GM19351 (cell line): ENCODE results near the gene SLC27A1.

ENCODE experiments used
- ATAC-seq: cut with Tn5 transposase; IDR thresholded peaks from one replicate; pipeline ENCODE4 v1.9.1; 2021; ENCODE audit warnings: mild to moderate bottlenecking, moderate library complexity; ENCODE audit not compliant: unreplicated experiment

SLC27A1 gene

GRCh38 chr19:17470068-17470841, at the start of gene SLC27A1:
Gene SLC27A1 (plus strand): TSS chr19:17470524. CDS start chr19:17470541, 17 bp downstream.
- ATAC-seq: peak; percentile 73

GRCh38 chr19:17421942-17422341, 48.4 kb upstream of the SLC27A1 start:
- no peak for ATAC-seq

GRCh38 chr19:17423429-17424208, 46.7 kb upstream of the SLC27A1 start:
- ATAC-seq: no peak

GRCh38 chr19:17424743-17425365, 45.5 kb upstream of the SLC27A1 start:
- no peak for ATAC-seq

GRCh38 chr19:17429641-17430113, 40.6 kb upstream of the SLC27A1 start:
- no peak for ATAC-seq

GRCh38 chr19:17431417-17431816, 38.9 kb upstream of the SLC27A1 start:
- no peak for ATAC-seq

GRCh38 chr19:17435218-17435617, 35.1 kb upstream of the SLC27A1 start:
- ATAC-seq: no peak

GRCh38 chr19:17436094-17436873, 34.0 kb upstream of the SLC27A1 start:
- no peak for ATAC-seq

GRCh38 chr19:17436874-17437267, 33.5 kb upstream of the SLC27A1 start:
- ATAC-seq: no peak

- no peak for ATAC-seq
These were observed 28.9 kb upstream of the SLC27A1 start for GRCh38 chr19:17441241-17442021.

- ATAC-seq: no peak
These were observed 24.7 kb upstream of the SLC27A1 start for GRCh38 chr19:17445526-17446165.

GRCh38 chr19:17447704-17448130, 22.6 kb upstream of the SLC27A1 start:
- ATAC-seq: no peak

- ATAC-seq: no peak
These were observed 22.0 kb upstream of the SLC27A1 start, which contains the start of gene TMEM221 for GRCh38 chr19:17448131-17448967. Gene TMEM221 (minus strand): TSS chr19:17448668. CDS start chr19:17448462, 206 bp downstream.

- ATAC-seq: no peak
These were observed 19.9 kb upstream of the SLC27A1 start for GRCh38 chr19:17450264-17451075.

- no peak for ATAC-seq
These were observed 18.5 kb upstream of the SLC27A1 start for GRCh38 chr19:17451820-17452219.

GRCh38 chr19:17454576-17455071, 15.7 kb upstream of the SLC27A1 start:
- ATAC-seq: no peak
